ENCODE data around the gene BCL2L15.

The BCL2L15 gene

GRCh38 chr1:113916974-113917373 is 29.6 kb upstream of the BCL2L15 start:
- TF ChIP-seq CTCF (IDR thresholded peaks at IDR 0.05): no peak
- H3K27me3 ChIP-seq: no peaks in the 10 kb centered on the region
- no peak overlapping the region for H3K4me3 ChIP-seq (ENCODE audit: low read depth in 1 of 2, low read length in 1 of 2)

GRCh38 chr1:113913887-113914664 is 26.7 kb upstream of the BCL2L15 start:
- TF ChIP-seq CTCF (IDR thresholded peaks at IDR 0.05): no peak
- H3K9me3 ChIP-seq: no peaks in the 10 kb centered on the region
- no peak overlapping the region for H3K27ac ChIP-seq

More at GRCh38 chr1:113916974-113917373, 29.6 kb upstream of the BCL2L15 start:
- Histone ChIP-seq H3K9me3 (no peaks in the 10 kb centered on the region), H3K4me1 (ENCODE audit: control insufficient read depth in 1 of 2, insufficient read depth in 1 of 2, low read depth in 1 of 2, low read length in 1 of 2) (peaks cover 0 to 4% of the 10 kb centered on the region in 2 experiments), H3K27ac (no peak overlapping the region), H3K36me3 (peaks cover 3% of the 10 kb centered on the region)

GRCh38 chr1:113913312-113913668 is 25.9 kb upstream of the BCL2L15 start:
- Histone ChIP-seq H3K36me3 (peaks cover 16% of the 10 kb centered on the region), H3K9me3 (no peaks in the 10 kb centered on the region)

More at GRCh38 chr1:113913887-113914664, 26.7 kb upstream of the BCL2L15 start:
- no peaks in the 10 kb centered on the region for H3K27me3 ChIP-seq
- H3K4me3 ChIP-seq (ENCODE audit: low read depth in 1 of 2, low read length in 1 of 2): no peak overlapping the region
- H3K36me3 ChIP-seq: peaks cover 16% of the 10 kb centered on the region
- H3K4me1 ChIP-seq (ENCODE audit: control insufficient read depth in 1 of 2, insufficient read depth in 1 of 2, low read depth in 1 of 2, low read length in 1 of 2): peaks cover 10 to 15% of the 10 kb centered on the region in 2 experiments

GRCh38 chr1:113912594-113913311 is 25.4 kb upstream of the BCL2L15 start:
- TF ChIP-seq CTCF (IDR thresholded peaks at IDR 0.05): no peak
- Histone ChIP-seq H3K27ac (no peak overlapping the region), H3K4me3 (ENCODE audit: low read depth in 1 of 2, low read length in 1 of 2) (no peak overlapping the region), H3K9me3 (no peaks in the 10 kb centered on the region), H3K4me1 (ENCODE audit: control insufficient read depth in 1 of 2, insufficient read depth in 1 of 2, low read depth in 1 of 2, low read length in 1 of 2) (peaks cover 15 to 21% of the 10 kb centered on the region in 2 experiments), H3K36me3 (peaks cover 16% of the 10 kb centered on the region), H3K27me3 (no peaks in the 10 kb centered on the region)

More at GRCh38 chr1:113913312-113913668, 25.9 kb upstream of the BCL2L15 start:
- Histone ChIP-seq H3K4me3 (ENCODE audit: low read depth in 1 of 2, low read length in 1 of 2) (no peak overlapping the region), H3K27ac (no peak overlapping the region), H3K4me1 (ENCODE audit: control insufficient read depth in 1 of 2, insufficient read depth in 1 of 2, low read depth in 1 of 2, low read length in 1 of 2) (peaks cover 15 to 23% of the 10 kb centered on the region in 2 experiments), H3K27me3 (no peaks in the 10 kb centered on the region)
- no peak for TF ChIP-seq CTCF (IDR thresholded peaks at IDR 0.05)

GRCh38 chr1:113905435-113905861 is 18.1 kb upstream of the BCL2L15 start:
- no peak for TF ChIP-seq CTCF (IDR thresholded peaks at IDR 0.05)
- Histone ChIP-seq H3K4me1 (ENCODE audit: control insufficient read depth in 1 of 2, insufficient read depth in 1 of 2, low read depth in 1 of 2, low read length in 1 of 2) (peaks cover 68 to 72% of the 10 kb centered on the region in 2 experiments), H3K36me3 (no peaks in the 10 kb centered on the region), H3K27me3 (no peaks in the 10 kb centered on the region), H3K27ac (peak overlapping the region; percentile 93), H3K4me3 (ENCODE audit: low read depth in 1 of 2, low read length in 1 of 2) (peak overlapping the region; percentile 70 to 83), H3K9me3 (no peaks in the 10 kb centered on the region)

Data from neutrophil (primary cell).